ENCODE results near the gene PTPRM. TPM values are rescaled to one million over a fixed set of nuclear protein-coding genes. Genes with fewer than 3 reads are reported as not detected.

The PTPRM gene
- total RNA-seq, 1 experiment from 2014 or later: 14.5 TPM

- Histone ChIP-seq H3K27ac (ENCODE audit: low read depth, low read length) (no peak overlapping the region), H3K9ac (ENCODE audit: low read length) (no peak overlapping the region), H3K4me1 (ENCODE audit: control insufficient read depth in 1 of 2, insufficient read depth in 2 of 2, low read length in 2 of 2) (no peaks in the 10 kb centered on the region; a peak in 1 of 4 replicates), H3K4me2 (ENCODE audit: low read length) (no peak overlapping the region), H2AFZ (ENCODE audit: low read depth, low read length, poor library complexity, severe bottlenecking) (no peak overlapping the region), H3K27me3 (ENCODE audit: insufficient read depth, low read length) (no peaks in the 10 kb centered on the region; the same call in 1 of the 2 replicates), H3K36me3 (ENCODE audit: control insufficient read depth in 1 of 2, insufficient read depth in 2 of 2, low read length in 2 of 2) (no peaks in the 10 kb centered on the region), H3K4me3 (replicated peaks in 1 of 2; ENCODE audit: low read depth in 1 of 2, low read length in 2 of 2) (no peak overlapping the region), H3K79me2 (ENCODE audit: insufficient read depth, low read length) (no peaks in the 10 kb centered on the region), H3K9me2 (ENCODE audit: insufficient read depth) (no peaks in the 10 kb centered on the region), H3K9me3 (ENCODE audit: control insufficient read depth in 1 of 2, insufficient read depth in 1 of 2, low read depth in 1 of 2, low read length in 2 of 2) (no peaks in the 10 kb centered on the region), H4K20me1 (ENCODE audit: insufficient read depth) (no peaks in the 10 kb centered on the region)
- TF ChIP-seq SIN3A (IDR thresholded peaks at IDR 0.05; ENCODE audit: low read depth) (no peak), YY1 (IDR thresholded peaks at IDR 0.05; ENCODE audit: extremely low read depth, insufficient replicate concordance, low read depth, low read length) (no peak), EZH2phosphoT487 (IDR thresholded peaks at IDR 0.05; ENCODE audit: borderline replicate concordance) (no peak), RAD21 (IDR thresholded peaks at IDR 0.05; ENCODE audit: low read depth) (no peak), POLR2AphosphoS5 (IDR thresholded peaks at IDR 0.05; ENCODE audit: low read depth, low read length) (no peak), CEBPB (IDR thresholded peaks at IDR 0.05; ENCODE audit: low read depth) (no peak), SP1 (IDR thresholded peaks at IDR 0.05; ENCODE audit: low read depth) (no peak), ZNF274 (IDR thresholded peaks at IDR 0.05; ENCODE audit: low read depth, low read length) (no peak), EGR1 (IDR thresholded peaks at IDR 0.05; ENCODE audit: low read depth) (no peak), POLR2A (IDR thresholded peaks at IDR 0.05; ENCODE audit: borderline replicate concordance, extremely low read depth, insufficient read depth, insufficient read length) (no peak), EZH2 (IDR thresholded peaks at IDR 0.05) (no peak), ELF1 (IDR thresholded peaks at IDR 0.05; ENCODE audit: borderline replicate concordance, low read depth) (no peak), CBX3 (IDR thresholded peaks at IDR 0.05; ENCODE audit: low read depth) (no peak), JUND (IDR thresholded peaks at IDR 0.05) (no peak), FOSL1 (IDR thresholded peaks at IDR 0.05; ENCODE audit: low read depth) (no peak)
- TF ChIP-seq, protein P1, sequence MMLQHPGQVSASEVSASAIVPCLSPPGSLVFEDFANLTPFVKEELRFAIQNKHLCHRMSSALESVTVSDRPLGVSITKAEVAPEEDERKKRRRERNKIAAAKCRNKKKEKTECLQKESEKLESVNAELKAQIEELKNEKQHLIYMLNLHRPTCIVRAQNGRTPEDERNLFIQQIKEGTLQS (IDR thresholded peaks at IDR 0.05): no peak
- TF ChIP-seq, protein P2, sequence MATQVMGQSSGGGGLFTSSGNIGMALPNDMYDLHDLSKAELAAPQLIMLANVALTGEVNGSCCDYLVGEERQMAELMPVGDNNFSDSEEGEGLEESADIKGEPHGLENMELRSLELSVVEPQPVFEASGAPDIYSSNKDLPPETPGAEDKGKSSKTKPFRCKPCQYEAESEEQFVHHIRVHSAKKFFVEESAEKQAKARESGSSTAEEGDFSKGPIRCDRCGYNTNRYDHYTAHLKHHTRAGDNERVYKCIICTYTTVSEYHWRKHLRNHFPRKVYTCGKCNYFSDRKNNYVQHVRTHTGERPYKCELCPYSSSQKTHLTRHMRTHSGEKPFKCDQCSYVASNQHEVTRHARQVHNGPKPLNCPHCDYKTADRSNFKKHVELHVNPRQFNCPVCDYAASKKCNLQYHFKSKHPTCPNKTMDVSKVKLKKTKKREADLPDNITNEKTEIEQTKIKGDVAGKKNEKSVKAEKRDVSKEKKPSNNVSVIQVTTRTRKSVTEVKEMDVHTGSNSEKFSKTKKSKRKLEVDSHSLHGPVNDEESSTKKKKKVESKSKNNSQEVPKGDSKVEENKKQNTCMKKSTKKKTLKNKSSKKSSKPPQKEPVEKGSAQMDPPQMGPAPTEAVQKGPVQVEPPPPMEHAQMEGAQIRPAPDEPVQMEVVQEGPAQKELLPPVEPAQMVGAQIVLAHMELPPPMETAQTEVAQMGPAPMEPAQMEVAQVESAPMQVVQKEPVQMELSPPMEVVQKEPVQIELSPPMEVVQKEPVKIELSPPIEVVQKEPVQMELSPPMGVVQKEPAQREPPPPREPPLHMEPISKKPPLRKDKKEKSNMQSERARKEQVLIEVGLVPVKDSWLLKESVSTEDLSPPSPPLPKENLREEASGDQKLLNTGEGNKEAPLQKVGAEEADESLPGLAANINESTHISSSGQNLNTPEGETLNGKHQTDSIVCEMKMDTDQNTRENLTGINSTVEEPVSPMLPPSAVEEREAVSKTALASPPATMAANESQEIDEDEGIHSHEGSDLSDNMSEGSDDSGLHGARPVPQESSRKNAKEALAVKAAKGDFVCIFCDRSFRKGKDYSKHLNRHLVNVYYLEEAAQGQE (IDR thresholded peaks at IDR 0.05; ENCODE audit: low read depth): no peak
- TF ChIP-seq, protein P3, sequence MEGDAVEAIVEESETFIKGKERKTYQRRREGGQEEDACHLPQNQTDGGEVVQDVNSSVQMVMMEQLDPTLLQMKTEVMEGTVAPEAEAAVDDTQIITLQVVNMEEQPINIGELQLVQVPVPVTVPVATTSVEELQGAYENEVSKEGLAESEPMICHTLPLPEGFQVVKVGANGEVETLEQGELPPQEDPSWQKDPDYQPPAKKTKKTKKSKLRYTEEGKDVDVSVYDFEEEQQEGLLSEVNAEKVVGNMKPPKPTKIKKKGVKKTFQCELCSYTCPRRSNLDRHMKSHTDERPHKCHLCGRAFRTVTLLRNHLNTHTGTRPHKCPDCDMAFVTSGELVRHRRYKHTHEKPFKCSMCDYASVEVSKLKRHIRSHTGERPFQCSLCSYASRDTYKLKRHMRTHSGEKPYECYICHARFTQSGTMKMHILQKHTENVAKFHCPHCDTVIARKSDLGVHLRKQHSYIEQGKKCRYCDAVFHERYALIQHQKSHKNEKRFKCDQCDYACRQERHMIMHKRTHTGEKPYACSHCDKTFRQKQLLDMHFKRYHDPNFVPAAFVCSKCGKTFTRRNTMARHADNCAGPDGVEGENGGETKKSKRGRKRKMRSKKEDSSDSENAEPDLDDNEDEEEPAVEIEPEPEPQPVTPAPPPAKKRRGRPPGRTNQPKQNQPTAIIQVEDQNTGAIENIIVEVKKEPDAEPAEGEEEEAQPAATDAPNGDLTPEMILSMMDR (IDR thresholded peaks at IDR 0.05 in 2 of 3, conservative IDR thresholded peaks at IDR 0.05 in 1 of 3; ENCODE audit: borderline replicate concordance in 1 of 3, insufficient read depth in 1 of 3, low read depth in 2 of 3, low read length in 2 of 3): no peak
- no peak for ATAC-seq
- POLR2A ChIA-PET: no interaction called here
- DNase-seq (ENCODE audit: low read depth, low spot score): no peak
- CTCF ChIA-PET: no interaction called here
- intact Hi-C loops (cut with micrococcal nuclease): no loop called here
- RAD21 ChIA-PET (ENCODE audit: low non-redundant PET in 1 of 2, low total read pairs in 2 of 2, uncharacterized antibody in 2 of 2, unreplicated experiment in 2 of 2): no interaction called here
- no TSS peak for BruUV-seq (replicated peaks)
Observed at GRCh38 chr18:8333961-8334360, 766.8 kb downstream of the PTPRM start.

Data from HCT116 (cell line).